T-helper 1 cell treated with Interleukin-12 subunit alpha and Interleukin-12 subunit beta and Interleukin-4 antibody, amounts not matched to agents 30 ng/mL and 1 ng/mL, for 36 hours (primary cell): Measurements from ENCODE around the gene LRRC40. TPM values are rescaled to one million over a fixed set of nuclear protein-coding genes. Genes with fewer than 3 reads are reported as not detected.
"Not testable (repeated sequence)": the region's sequence is repeated elsewhere in the genome, so short reads cannot be mapped to it uniquely, and the experiment has no call there.

ENCODE experiments used
- intact Hi-C: fragments of 100-400 bp; cut with micrococcal nuclease; formaldehyde crosslinking; loops from one replicate; pipeline ENCODE4 v1.15.1; 2024
- total RNA-seq: library from RNA; stranded (reverse); gene quantifications from 2 replicates; pipeline ENCODE4 v1.2.3, GENCODE V29; 2022

The LRRC40 gene
- 19.4 and 21.6 TPM in 2 replicates for total RNA-seq

- intact Hi-C loops: loop anchor here (1.0 to 2.0 kb wide), 7 partner anchors 16 to 876 kb away; partner anchors contain the start of genes ANKRD13C, CTH, SRSF11 and ZRANB2
These were observed at the start of gene LRRC40 for GRCh38 chr1:70205434-70206118. TSS of gene LRRC40 (minus strand) at chr1:70205579. CDS start at chr1:70205540, 39 bp downstream.

DNA sequence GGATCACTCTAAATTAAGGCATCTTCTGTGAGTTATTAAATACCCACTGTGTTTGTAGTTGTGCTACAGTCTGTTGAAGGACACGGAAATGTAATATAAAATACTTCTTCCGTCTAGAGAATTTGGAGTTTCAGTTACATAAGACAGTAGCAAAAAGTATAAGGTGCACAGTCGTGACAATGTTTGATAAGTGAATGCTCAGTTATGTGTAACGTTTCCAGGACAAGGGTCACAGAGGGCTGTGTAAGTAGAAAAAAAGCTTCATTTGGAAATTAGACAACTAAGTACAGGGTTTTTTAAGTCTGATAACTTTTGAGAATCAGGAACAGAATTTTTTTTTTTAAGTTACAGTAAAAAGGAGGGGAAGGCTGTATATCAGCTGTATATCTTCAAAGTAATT lies 43.4 kb upstream of the LRRC40 start:
- intact Hi-C loops: loop anchor here (1.0 kb wide), 2 partner anchors 27 to 43 kb away; partner anchors contain the start of genes LRRC40 and SRSF11

GRCh38 chr1:70247768-70248167 lies 42.4 kb upstream of the LRRC40 start:
- intact Hi-C loops: loop anchor here (1.0 to 2.0 kb wide), 4 partner anchors 19 to 163 kb away; partner anchors contain the start of genes CTH, LRRC40 and SRSF11

DNA sequence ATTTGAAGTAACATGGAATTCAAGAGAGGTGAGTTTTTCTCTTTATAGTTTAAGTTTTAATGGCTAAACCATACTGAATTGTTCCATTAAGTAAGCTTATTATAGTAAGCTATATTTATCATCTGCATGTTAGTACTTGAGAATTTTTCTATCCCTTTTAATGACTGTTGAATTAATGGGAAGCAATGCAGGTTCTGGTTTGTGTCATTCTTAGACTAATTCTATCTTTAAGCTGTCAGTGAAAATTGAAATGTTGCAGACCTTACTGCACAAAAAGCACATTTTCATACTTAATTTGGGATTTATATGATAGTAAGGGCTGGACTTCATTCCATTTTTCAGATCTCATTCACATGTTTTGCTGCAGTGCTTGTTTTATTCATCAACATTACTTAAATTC lies 41.7 kb upstream of the LRRC40 start:
- intact Hi-C loops: loop anchor here (2.0 kb wide), 2 partner anchors 18 to 164 kb away; partner anchors contain the start of gene CTH

- intact Hi-C loops: no loop called here
These were observed 34.6 kb upstream of the LRRC40 start for GRCh38 chr1:70239940-70240339.

GRCh38 chr1:70234733-70235132 lies 29.4 kb upstream of the LRRC40 start:
- intact Hi-C loops: no loop called here

DNA sequence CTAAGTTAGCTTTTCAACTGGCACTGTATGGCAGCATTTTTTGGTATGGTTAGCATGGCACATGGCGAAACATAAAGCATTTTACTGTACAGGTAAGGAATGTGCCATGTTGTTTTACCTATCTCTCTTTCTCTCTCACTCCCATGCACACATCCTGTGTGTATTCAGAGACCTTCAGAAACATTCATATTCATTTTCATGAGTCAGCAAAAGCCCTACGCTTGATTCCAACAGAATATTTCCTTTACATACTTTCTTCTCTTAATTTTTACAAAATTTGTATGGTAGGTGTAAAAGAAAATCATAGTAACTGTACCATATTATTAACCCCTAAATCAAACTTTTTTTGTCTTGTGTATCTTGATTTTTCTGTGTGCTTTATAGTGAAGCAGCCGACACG lies 26.1 kb upstream of the LRRC40 start:
- intact Hi-C loops: no loop called here

GRCh38 chr1:70228670-70229069 lies 23.3 kb upstream of the LRRC40 start:
- intact Hi-C loops: loop anchor here (2.0 kb wide), 1 partner anchor 18 kb away; no protein-coding TSS in a partner anchor

- intact Hi-C loops: no loop called here
These were observed 22.1 kb upstream of the LRRC40 start for GRCh38 chr1:70227439-70227838.

- intact Hi-C loops: no loop called here
These were observed 19.6 kb upstream of the LRRC40 start for GRCh38 chr1:70224954-70225353.

- intact Hi-C loops: loop anchor here (2.0 kb wide), 1 partner anchor 14 kb away; no protein-coding TSS in a partner anchor
These were observed 17.4 kb upstream of the LRRC40 start for GRCh38 chr1:70222716-70223235.

DNA sequence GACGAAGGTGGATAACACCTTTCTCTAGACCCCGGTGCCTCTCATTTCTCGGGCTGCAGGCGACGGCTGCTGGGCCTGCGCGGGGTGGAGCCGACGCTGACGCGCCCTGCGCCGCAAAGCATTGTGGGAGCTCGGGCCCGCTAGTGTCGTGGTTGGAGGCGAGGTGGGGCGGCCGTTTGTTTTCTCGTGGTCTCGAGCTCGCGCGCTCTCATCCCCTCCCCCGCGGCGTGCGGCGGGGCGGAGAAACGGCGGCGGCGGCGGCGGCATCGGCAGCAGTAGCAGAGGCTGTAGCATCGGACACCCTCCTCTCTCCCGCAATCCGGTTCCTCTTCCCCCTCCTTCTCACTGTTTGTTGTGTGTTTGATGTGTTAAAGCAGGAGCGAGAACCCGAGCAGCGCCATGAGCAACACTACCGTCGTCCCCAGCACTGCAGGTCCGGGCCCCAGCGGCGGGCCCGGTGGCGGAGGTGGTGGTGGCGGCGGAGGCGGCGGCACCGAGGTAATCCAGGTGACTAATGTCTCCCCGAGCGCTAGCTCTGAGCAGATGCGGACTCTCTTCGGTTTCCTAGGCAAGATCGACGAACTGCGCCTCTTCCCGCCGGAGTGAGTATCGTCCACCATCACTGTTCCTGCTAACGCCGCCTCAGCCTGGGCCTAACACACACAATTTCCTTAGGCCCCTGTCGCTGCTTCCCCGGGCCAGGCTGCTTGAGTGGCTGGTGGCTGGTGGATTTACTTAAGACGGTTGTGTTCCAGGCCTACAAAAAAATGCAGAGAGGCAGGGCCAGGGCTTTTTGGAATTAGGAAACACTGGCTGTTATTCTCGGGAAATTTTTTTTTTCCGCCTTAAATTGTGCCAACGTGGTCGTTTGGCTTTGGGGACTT lies 16.1 kb upstream of the LRRC40 start, which contains the start of gene SRSF11:
Gene SRSF11, plus strand, starts transcription at position 143 of the 884 bp plus-strand sequence. Its CDS starts 257 bp downstream, at position 400.
- intact Hi-C loops: loop anchor here (1.0 to 2.0 kb wide), 8 partner anchors 10 to 1725 kb away; partner anchors contain the start of genes ANKRD13C, DEPDC1, LRRC40 and ZRANB2

- intact Hi-C loops: loop anchor here (1.0 to 2.0 kb wide), 7 partner anchors 9 to 1724 kb away; partner anchors contain the start of genes ANKRD13C, DEPDC1, LRRC40 and ZRANB2
These were observed 15.3 kb upstream of the LRRC40 start for GRCh38 chr1:70220517-70221237.

DNA sequence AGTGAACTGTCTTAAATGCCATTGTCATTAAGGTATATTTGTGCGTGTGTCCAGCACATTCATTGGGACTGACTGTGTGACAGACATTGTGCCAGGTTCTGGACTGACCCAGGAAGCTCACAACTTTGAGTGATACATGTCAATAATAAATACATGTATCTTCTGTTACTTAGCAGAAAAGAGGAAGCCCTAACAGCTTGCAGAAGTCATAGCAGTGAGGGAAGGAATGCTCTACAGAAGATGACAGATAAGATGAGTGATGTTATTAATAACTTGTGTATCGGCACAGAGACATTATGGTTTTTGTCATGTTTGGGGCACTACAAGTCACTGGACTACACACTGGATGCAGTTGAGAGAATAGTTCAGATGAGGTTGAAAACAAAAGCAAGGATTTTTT lies 14.6 kb upstream of the LRRC40 start:
- intact Hi-C loops: loop anchor here (2.0 kb wide), 1 partner anchor 1723 kb away; the partner anchor contains the start of gene DEPDC1

GRCh38 chr1:70211541-70211940 lies 6.2 kb upstream of the LRRC40 start:
- intact Hi-C loops: loop anchor here (1.0 kb wide), 1 partner anchor 10 kb away; the partner anchor contains the start of gene SRSF11

- intact Hi-C loops: loop anchor here (1.0 kb wide), 1 partner anchor 10 kb away; the partner anchor contains the start of gene SRSF11
These were observed 5.4 kb upstream of the LRRC40 start for GRCh38 chr1:70210820-70211219.

DNA sequence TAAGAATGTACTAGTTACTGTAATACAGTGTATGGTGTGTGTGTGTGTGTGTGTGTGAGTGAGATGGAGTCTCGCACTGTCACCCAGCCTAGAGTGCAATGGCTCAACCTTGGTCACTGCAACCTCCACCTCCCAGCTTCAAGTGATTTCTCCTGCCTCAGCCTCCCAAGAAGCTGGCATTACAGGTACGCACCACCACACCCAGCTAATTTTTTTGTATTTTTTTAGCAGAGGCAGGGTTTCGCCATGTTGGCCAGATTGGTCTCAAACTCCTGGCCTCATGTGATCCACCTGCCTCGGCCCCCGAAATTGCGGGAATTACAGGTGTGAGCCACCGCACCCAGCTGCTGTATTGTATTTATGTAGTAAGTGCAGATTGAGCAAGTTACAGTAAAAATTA lies 2.9 kb upstream of the LRRC40 start:
- intact Hi-C loops: no loop called here

DNA sequence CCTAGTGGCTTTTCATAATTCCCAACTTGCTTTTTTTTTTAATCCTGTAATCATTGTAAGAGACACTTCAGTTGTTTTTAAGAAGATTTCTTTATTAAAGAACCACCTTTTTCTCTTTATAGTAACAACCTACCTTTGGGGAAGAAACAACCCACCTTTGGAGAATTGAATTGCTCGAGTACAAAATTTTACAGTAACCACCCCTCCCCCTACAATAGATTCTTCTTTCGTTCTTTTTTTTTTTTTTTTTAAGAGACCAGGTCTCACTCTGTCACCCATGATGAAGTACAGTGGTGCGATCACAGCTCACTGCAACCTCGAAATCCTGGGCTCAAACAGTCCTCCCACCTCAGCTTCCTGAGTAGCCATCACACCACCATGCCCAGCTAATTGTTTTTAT lies 2.1 kb upstream of the LRRC40 start:
- intact Hi-C loops: no loop called here

DNA sequence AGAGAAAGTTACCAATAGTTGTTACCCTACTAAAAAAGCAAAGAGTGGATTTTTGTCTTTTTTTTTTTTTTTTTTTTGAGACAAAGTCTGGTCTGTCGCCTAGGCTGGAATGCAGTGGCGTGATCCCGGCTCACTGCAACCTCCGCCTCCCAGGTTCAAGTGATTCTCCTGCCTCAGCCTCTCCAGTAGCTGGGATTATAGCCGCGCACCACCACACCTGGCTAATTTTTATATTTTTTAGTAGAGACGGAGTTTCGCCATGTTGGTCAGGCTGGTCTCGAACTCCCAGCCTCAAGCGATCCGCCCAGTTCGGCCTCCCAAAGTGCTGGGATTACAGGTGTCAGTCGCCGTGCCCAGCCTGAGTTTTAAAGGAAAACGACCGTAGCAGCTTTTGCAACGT lies 1.5 kb upstream of the LRRC40 start:
- intact Hi-C loops: not testable (repeated sequence)

DNA sequence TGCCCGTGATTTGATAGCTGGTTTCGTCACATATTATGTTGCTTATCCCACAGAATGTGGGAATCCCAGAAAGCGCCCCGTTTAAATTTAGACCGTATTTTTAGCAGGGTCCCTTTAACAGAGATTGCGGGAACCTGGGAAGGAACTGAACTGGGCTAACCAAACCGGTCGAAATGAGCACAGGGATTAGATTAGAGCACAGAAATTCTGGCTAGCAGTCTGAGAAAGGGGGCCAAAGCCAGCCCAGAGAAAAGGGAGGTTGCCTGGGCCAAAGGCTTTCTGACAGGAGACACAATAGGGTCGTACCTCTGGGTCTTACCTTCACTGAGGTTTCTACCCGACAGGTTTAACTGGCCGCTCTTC lies 327 bp downstream of the LRRC40 start:
- intact Hi-C loops: loop anchor here (1.0 to 2.0 kb wide), 7 partner anchors 16 to 876 kb away; partner anchors contain the start of genes ANKRD13C, CTH, SRSF11 and ZRANB2
